ENCODE data around the gene CLHC1. TPM values are rescaled to one million over a fixed set of nuclear protein-coding genes. Genes with fewer than 3 reads are reported as not detected.

CLHC1 gene
- total RNA-seq, 1 donor from 2014 or later, result 19.8 TPM

DNA sequence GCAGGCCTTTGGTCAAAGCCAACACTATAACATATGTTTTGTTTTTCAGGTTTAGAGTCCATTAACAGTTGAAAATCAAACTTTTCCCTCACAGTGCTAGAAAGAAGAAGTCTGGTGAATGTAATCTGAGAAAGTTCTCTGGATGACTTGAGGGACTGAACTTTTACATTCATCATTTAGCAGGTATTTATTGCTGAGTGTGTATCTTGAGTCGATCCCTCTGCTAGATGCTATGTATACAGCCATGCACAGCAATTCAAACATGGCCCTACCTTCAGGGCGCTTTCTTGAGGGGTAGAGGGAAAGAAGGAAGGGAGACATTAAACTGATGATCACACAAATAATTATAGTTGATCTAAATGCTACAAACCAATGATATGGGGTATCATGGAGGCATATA is 89.6 kb downstream of the CLHC1 start:
- Mint-ChIP-seq H3K4me3 (ENCODE audit: unreplicated experiment) (no peak overlapping the region), H3K36me3 (ENCODE audit: unreplicated experiment) (peaks cover 4% of the 10 kb centered on the region), H3K4me1 (ENCODE audit: low read depth, unreplicated experiment) (no peaks in the 10 kb centered on the region), H3K9me3 (ENCODE audit: unreplicated experiment) (peaks cover 4% of the 10 kb centered on the region), H3K27me3 (ENCODE audit: unreplicated experiment) (peaks cover 3% of the 10 kb centered on the region), H3K27ac (ENCODE audit: unreplicated experiment) (no peak overlapping the region)
- TF ChIP-seq, protein P1, sequence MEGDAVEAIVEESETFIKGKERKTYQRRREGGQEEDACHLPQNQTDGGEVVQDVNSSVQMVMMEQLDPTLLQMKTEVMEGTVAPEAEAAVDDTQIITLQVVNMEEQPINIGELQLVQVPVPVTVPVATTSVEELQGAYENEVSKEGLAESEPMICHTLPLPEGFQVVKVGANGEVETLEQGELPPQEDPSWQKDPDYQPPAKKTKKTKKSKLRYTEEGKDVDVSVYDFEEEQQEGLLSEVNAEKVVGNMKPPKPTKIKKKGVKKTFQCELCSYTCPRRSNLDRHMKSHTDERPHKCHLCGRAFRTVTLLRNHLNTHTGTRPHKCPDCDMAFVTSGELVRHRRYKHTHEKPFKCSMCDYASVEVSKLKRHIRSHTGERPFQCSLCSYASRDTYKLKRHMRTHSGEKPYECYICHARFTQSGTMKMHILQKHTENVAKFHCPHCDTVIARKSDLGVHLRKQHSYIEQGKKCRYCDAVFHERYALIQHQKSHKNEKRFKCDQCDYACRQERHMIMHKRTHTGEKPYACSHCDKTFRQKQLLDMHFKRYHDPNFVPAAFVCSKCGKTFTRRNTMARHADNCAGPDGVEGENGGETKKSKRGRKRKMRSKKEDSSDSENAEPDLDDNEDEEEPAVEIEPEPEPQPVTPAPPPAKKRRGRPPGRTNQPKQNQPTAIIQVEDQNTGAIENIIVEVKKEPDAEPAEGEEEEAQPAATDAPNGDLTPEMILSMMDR (IDR thresholded peaks at IDR 0.05; ENCODE audit: partially characterized antibody, unreplicated experiment), result no peak
- DNase-seq, result no peak

DNA sequence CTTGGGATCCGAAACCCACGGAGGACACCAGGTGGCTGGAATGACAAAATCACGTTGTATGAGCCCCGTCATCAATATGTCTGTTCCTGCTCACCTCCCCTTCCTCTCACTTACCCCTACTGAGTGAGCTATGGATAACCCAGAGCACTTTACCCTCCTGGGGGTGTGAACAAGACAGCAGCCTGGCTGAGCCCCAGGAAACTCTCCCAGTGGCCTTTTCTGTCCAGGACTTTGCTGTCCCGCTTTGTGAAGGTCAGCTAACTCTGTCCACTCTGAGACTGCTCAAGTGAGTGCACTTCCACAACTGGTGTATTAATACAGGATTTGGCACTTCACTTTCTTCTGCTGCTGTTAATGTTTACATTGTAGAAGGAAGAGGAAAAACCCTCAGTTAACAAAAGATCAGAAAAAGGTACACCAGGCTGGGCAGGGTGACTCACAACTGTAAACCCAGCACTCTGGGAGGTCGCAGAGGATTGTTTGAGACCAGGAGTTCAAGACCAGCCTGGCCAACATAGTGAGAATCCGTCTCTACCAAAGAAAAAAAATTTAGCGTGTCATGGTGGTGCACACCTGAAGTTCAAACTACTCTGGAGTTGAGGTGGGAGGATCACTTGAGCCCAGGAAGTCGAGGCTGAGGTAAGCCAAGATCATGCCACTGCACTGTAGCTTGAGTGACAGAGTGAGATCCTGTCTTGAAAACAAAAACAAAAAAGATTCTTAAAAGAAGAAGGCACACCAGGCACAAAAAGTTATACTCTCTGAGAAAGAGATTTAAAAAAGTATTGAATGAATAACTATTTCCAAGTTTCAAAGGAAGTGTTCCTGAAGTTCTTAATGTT is 90.3 kb downstream of the CLHC1 start:
- H3K9me3 Mint-ChIP-seq (ENCODE audit: unreplicated experiment), result peaks cover 4% of the 10 kb centered on the region
- H3K4me3 Mint-ChIP-seq (ENCODE audit: unreplicated experiment), result no peak overlapping the region
- no peak for DNase-seq

DNA sequence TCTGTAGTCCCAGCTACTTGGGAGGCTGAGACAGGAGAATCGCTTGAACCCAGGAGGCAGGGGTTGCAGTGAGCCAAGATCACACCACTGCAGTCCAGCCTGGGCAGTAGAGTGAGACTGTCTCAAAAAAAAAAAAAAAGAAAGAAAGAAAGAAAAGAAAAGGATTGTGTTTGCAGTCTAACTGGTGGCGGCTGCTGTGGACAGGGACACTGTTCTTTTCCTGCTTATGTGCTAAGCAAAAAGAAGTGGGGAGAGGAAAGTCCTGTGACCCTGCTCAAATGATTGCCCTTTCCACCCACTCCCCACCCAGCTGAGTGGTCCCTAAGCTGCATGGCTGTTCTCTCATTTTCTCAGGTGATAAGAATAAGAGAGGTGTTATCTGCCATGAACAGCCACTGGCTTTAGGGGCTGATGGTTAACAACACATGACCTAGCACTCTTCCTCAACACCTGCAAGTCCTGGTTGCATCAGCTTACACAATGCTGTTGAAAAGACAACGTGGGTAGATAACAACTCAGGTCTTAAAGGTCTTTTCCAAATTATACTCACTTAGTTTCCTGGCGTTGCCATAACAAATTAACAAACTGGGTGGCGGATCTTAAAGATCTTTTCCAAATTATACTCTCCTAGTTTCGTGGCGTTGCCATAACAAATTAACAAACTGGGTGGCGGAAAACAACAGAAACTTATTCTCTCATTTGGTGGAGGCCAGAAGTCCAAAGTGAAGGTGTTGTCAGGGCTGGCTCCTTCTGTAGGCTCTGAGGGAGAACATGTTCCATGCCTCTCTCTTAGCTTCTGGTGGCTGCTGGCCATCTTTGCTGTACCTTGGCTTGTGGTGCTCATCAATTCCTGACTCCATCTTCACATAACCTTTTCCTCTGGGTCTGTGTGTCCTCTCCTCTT is 91.5 kb downstream of the CLHC1 start:
- no peak for DNase-seq
- Mint-ChIP-seq H3K27ac (ENCODE audit: unreplicated experiment) (no peak overlapping the region), H3K27me3 (ENCODE audit: unreplicated experiment) (peaks cover 3% of the 10 kb centered on the region), H3K36me3 (ENCODE audit: unreplicated experiment) (peaks cover 4% of the 10 kb centered on the region), H3K9me3 (ENCODE audit: unreplicated experiment) (peaks cover 4% of the 10 kb centered on the region), H3K4me3 (ENCODE audit: unreplicated experiment) (no peak overlapping the region), H3K4me1 (ENCODE audit: low read depth, unreplicated experiment) (peaks cover 12% of the 10 kb centered on the region)
- TF ChIP-seq, protein P1 (IDR thresholded peaks at IDR 0.05; ENCODE audit: partially characterized antibody, unreplicated experiment), result no peak

More for the DNA sequence above, 90.3 kb downstream of the CLHC1 start:
- TF ChIP-seq, protein P1 (IDR thresholded peaks at IDR 0.05; ENCODE audit: partially characterized antibody, unreplicated experiment), result no peak
- Mint-ChIP-seq H3K27me3 (ENCODE audit: unreplicated experiment) (peaks cover 3% of the 10 kb centered on the region), H3K4me1 (ENCODE audit: low read depth, unreplicated experiment) (peaks cover 4% of the 10 kb centered on the region), H3K27ac (ENCODE audit: unreplicated experiment) (no peak overlapping the region), H3K36me3 (ENCODE audit: unreplicated experiment) (peaks cover 4% of the 10 kb centered on the region)

DNA sequence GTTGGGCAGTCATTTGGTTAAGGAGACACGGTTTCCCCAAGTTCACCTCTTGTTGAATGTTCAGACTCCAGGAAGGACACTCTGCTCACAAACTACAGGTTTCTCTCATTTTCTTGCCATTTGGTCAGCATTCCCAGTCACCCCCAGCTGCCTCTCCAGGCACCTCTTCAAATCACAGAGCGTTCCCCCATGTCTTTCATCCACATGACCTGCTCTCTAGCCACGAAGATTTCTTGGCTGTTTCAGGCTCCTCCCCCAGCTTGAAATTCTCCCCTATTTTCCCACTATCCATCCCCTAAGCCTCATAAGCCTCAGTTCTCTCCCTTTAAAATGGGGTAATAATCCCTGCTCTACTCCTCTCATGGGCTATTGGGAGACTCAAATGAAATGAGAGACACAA is 92.8 kb downstream of the CLHC1 start:
- Mint-ChIP-seq H3K27ac (ENCODE audit: unreplicated experiment) (no peak overlapping the region), H3K9me3 (ENCODE audit: unreplicated experiment) (peaks cover 4% of the 10 kb centered on the region), H3K27me3 (ENCODE audit: unreplicated experiment) (peaks cover 3% of the 10 kb centered on the region), H3K4me3 (ENCODE audit: unreplicated experiment) (no peak overlapping the region), H3K4me1 (ENCODE audit: low read depth, unreplicated experiment) (peaks cover 12% of the 10 kb centered on the region), H3K36me3 (ENCODE audit: unreplicated experiment) (peaks cover 4% of the 10 kb centered on the region)
- no peak for DNase-seq
- TF ChIP-seq, protein P1 (IDR thresholded peaks at IDR 0.05; ENCODE audit: partially characterized antibody, unreplicated experiment), result no peak
